ENCODE results near the gene PRSS33. TPM values are rescaled to one million over a fixed set of nuclear protein-coding genes. Genes with fewer than 3 reads are reported as not detected.

Gene PRSS33
- total and polyA plus RNA-seq, 2 of the 8 experiments (the other 6 are each of a cell fraction or from before 2014, with no cell fraction given) = 0.09 TPM; not detected in 1

- H3K14ac ChIP-seq (ENCODE audit: insufficient read length) = no peak overlapping the region
- H4K20me1 ChIP-seq (replicated peaks in 1 of 2; ENCODE audit: control insufficient read depth in 1 of 2, insufficient read depth in 2 of 2, low read length in 2 of 2) = no peaks in the 10 kb centered on the region
- H2BK120ac ChIP-seq (replicated peaks; ENCODE audit: low read depth, low read length) = no peak overlapping the region
- H3K23ac ChIP-seq (ENCODE audit: insufficient read length) = no peak overlapping the region
- H3K36me3 ChIP-seq (ENCODE audit: control insufficient read depth in 2 of 4, insufficient read depth in 4 of 4, low read length in 3 of 4) = no peaks in the 10 kb centered on the region
- no peak overlapping the region for H4K8ac ChIP-seq (ENCODE audit: extremely low read depth, insufficient read depth, low read length)
- no peaks in the 10 kb centered on the region; the same call in 1 of the 2 replicates for H3K79me1 ChIP-seq (ENCODE audit: low read depth, low read length)
- H3K56ac ChIP-seq (replicated peaks; ENCODE audit: insufficient read length, low read depth, low read length) = no peak overlapping the region
- no peak overlapping the region for H4K91ac ChIP-seq (replicated peaks; ENCODE audit: insufficient read length, low read length)
- no peak overlapping the region for H2BK5ac ChIP-seq (ENCODE audit: low read depth, low read length)
- H3K27ac ChIP-seq (ENCODE audit: low read depth, low read length) = no peak overlapping the region
- no peaks in the 10 kb centered on the region for H3K79me2 ChIP-seq (ENCODE audit: control insufficient read depth in 1 of 2, insufficient read depth in 2 of 2, low read length in 2 of 2)
- H3K18ac ChIP-seq (ENCODE audit: extremely low read depth, low read length) = no peak overlapping the region
- no peak overlapping the region for H3K9ac ChIP-seq (replicated peaks in 1 of 4; ENCODE audit: extremely low read depth in 1 of 4, low read depth in 3 of 4, low read length in 3 of 4)
- no peak overlapping the region for H3K4me2 ChIP-seq (ENCODE audit: insufficient read depth in 1 of 2, low read depth in 2 of 2, low read length in 2 of 2)
- no peaks in the 10 kb centered on the region; the same call in 1 of the 2 replicates for H3K23me2 ChIP-seq (ENCODE audit: low read depth, low read length)
- 85% methylated on average over 15 of the region's 15 CpGs; no CpG with 5 or more reads in 1 of the 2 experiments for WGBS, 2 experiments (ENCODE audit: extremely low coverage in 1 of 2, insufficient coverage in 1 of 2, insufficient read length in 1 of 2, insufficient replicate concordance in 2 of 2, low coverage in 1 of 2, low lambda C conversion rate in 2 of 2, missing lambda C conversion rate in 1 of 2)
- H3K4me1 ChIP-seq (replicated peaks in 1 of 4; ENCODE audit: control insufficient read depth in 3 of 4, insufficient read depth in 4 of 4, low read length in 3 of 4) = peaks cover 0 to 2% (median under 1%) of the 10 kb centered on the region in 4 experiments; a peak in 1 of 7 replicates
- no peaks in the 10 kb centered on the region for H3K9me3 ChIP-seq (ENCODE audit: insufficient read depth in 2 of 2, low read depth in 1 of 2, low read length in 1 of 2)
- H2AK5ac ChIP-seq (ENCODE audit: low read depth, low read length) = no peak overlapping the region
- no peak overlapping the region for H3K4ac ChIP-seq (replicated peaks; ENCODE audit: insufficient read length, low read depth, low read length)
- H2BK12ac ChIP-seq (ENCODE audit: low read depth, low read length) = no peak overlapping the region
- no peak overlapping the region for H2AFZ ChIP-seq (ENCODE audit: low read length)
- POLR2A ChIA-PET (ENCODE audit: partially characterized antibody) = interaction anchor here (0.5 to 3.7 kb wide), 11 partner anchors 10 to 817 kb away, joined by 3 to 28 read pairs (median 3); partner anchors contain the start of genes RNF151 and SRRM2
- FAIRE-seq (no peak), DNase-seq (ENCODE audit: low read depth in 1 of 2, low spot score in 2 of 2) (no peak)
- no peak overlapping the region for H2BK15ac ChIP-seq (ENCODE audit: low read length)
- no peak overlapping the region for H2BK20ac ChIP-seq (ENCODE audit: low read length)
- H3K4me3 ChIP-seq (ENCODE audit: extremely low read depth in 1 of 4, insufficient read depth in 2 of 4, low read depth in 3 of 4, low read length in 4 of 4) = no peak overlapping the region
- peaks cover 0 to 3% (median 0%) of the 10 kb centered on the region in 4 experiments; a peak in 2 of 7 replicates for H3K27me3 ChIP-seq (replicated peaks in 1 of 4; ENCODE audit: control insufficient read depth in 3 of 4, extremely low read depth in 1 of 4, insufficient read depth in 3 of 4, low read length in 3 of 4)
- no peak overlapping the region for H4K5ac ChIP-seq (ENCODE audit: insufficient read length, low read depth, low read length)
- CTCF ChIA-PET (ENCODE audit: partially characterized antibody) = interaction anchor here (0.6 to 2.3 kb wide), 14 partner anchors 9 to 534 kb away, joined by 3 to 7 read pairs (median 3); no protein-coding TSS in a partner anchor
- no peak for TF ChIP-seq SAP30 (IDR thresholded peaks at IDR 0.05; ENCODE audit: insufficient read depth, insufficient replicate concordance, low read length)
- TF ChIP-seq BRCA1 (IDR thresholded peaks at IDR 0.05; ENCODE audit: low read depth, low read length) = no peak
- TF ChIP-seq YY1 (IDR thresholded peaks at IDR 0.05; ENCODE audit: low read depth, low read length) = no peak
- TF ChIP-seq NRF1 (IDR thresholded peaks at IDR 0.05; ENCODE audit: low read depth, low read length) = no peak
- no peak for TF ChIP-seq CREB1 (IDR thresholded peaks at IDR 0.05)
- no peak for TF ChIP-seq ZNF274 (IDR thresholded peaks at IDR 0.05; ENCODE audit: borderline replicate concordance, extremely low read depth, low read length)
- no peak for TF ChIP-seq CBX8 (IDR thresholded peaks at IDR 0.05; ENCODE audit: borderline replicate concordance, low read depth, low read length)
- TF ChIP-seq KDM5A (IDR thresholded peaks at IDR 0.05; ENCODE audit: low read length) = no peak
- no peak for TF ChIP-seq CTBP2 (IDR thresholded peaks at IDR 0.05; ENCODE audit: borderline replicate concordance, insufficient read depth, insufficient read length, low read length)
- TF ChIP-seq GTF2F1 (IDR thresholded peaks at IDR 0.05; ENCODE audit: borderline replicate concordance, low read depth, low read length) = no peak
- no peak for TF ChIP-seq SP4 (IDR thresholded peaks at IDR 0.05; ENCODE audit: low read length)
- no peak for TF ChIP-seq MAX (IDR thresholded peaks at IDR 0.05)
Observed at GRCh38 chr16:2783581-2784357, 3.6 kb downstream of the PRSS33 start.
